SK-N-SH treated with all-trans-retinoic acid at 6 μM for 48 hours (cell line): ENCODE results near the gene RPL28.

ENCODE experiments used
- ARNTL ChIP-seq: fragments of 450-650 bp; formaldehyde crosslinking; IDR thresholded peaks from 2 replicates; pipeline ENCODE4 v1.5.0; 2020; ENCODE audit warnings: low read depth, mild to moderate bottlenecking, moderate library complexity, borderline replicate concordance
- TCF4 ChIP-seq: fragments of 250-450 bp; sonication (Bioruptor Pico); IDR thresholded peaks from 2 replicates; pipeline ENCODE4 v1.8.0; 2021; ENCODE audit warnings: mild to moderate bottlenecking, moderate library complexity, borderline replicate concordance
- ZFP3 ChIP-seq: fragments of 250-450 bp; sonication (Bioruptor Pico); IDR thresholded peaks from 2 replicates; pipeline ENCODE4 v1.5.0; 2020; ENCODE audit warnings: mild to moderate bottlenecking, moderate library complexity

GRCh38 chr19:55362990-55363716 lies 22.6 kb upstream of the RPL28 start, which contains the start of gene GARIN5B:
- TF ChIP-seq TCF4 (CRISPR knock-in tag) (no peak), ARNTL (CRISPR knock-in tag) (no peak), ZFP3 (CRISPR knock-in tag) (no peak)
